SK-N-SH (cell line): ENCODE measurements around the gene BBS9. TPM values are rescaled to one million over a fixed set of nuclear protein-coding genes. Genes with fewer than 3 reads are reported as not detected.

Experiments
- CTCF ChIA-PET: fragments of 300-600, 350-600 bp; formaldehyde crosslinking; extraction: SDS; loops from one replicate; lab custom pipeline; 2021; lab: Yijun Ruan, JAX
- POLR2A ChIA-PET: fragments of 350-600 bp; sonication (Branson Sonifier 250); formaldehyde crosslinking; extraction: SDS; loops from one replicate; lab custom pipeline; 2020; ENCODE audit warnings: antibody characterized with exemption, inconsistent platforms; lab: Yijun Ruan, JAX
- DNase-seq: peaks from one replicate; pipeline ENCODE4 v3.0.0; 2012
- H2AFZ ChIP-seq: fragments of 200-600 bp; sonication (generic); 2 replicates; pipeline ENCODE4 v1.8.1; 2016; ENCODE audit warnings: antibody characterized with exemption, mild to moderate bottlenecking, low read depth
- H3F3A ChIP-seq: fragments of 200-600 bp; sonication (generic); replicated peaks from 2 replicates; pipeline ENCODE3; 2016; ENCODE audit warnings: antibody characterized with exemption, mild to moderate bottlenecking; ENCODE audit not compliant: insufficient read depth
- H3K27ac ChIP-seq, 2 experiments: fragments of 200-500 bp in 1 of 2; fragments of 200-600 bp in 1 of 2; sonication (Bioruptor generic) in 1 of 2; sonication (generic), shearing (Covaris generic) in 1 of 2; 2 replicates each; pipeline versions ENCODE4 v1.5.1 to v1.6.1; 2014 to 2016; ENCODE audit warnings: low read depth in 2 of 2, inconsistent platforms in 1 of 2, low read length in 1 of 2, mild to moderate bottlenecking in 1 of 2, mixed read lengths in 1 of 2
- H3K27me3 ChIP-seq: fragments of 200-600 bp; sonication (generic), shearing (Covaris generic); 2 replicates; pipeline ENCODE4 v1.6.1; 2016; ENCODE audit warnings: mixed run types; ENCODE audit not compliant: insufficient read depth
- H3K36me3 ChIP-seq, 2 experiments: fragments of 200-500 bp in 1 of 2; fragments of 200-600 bp in 1 of 2; sonication (Bioruptor generic) in 1 of 2; sonication (generic) in 1 of 2; replicated peaks in 1 of 2; 2 replicates each; pipeline versions ENCODE3 to v1.5.1; 2014 to 2016; ENCODE audit warnings: low read length in 1 of 2, mild to moderate bottlenecking in 1 of 2; ENCODE audit not compliant: insufficient read depth in 2 of 2, control insufficient read depth in 1 of 2
- H3K4me1 ChIP-seq, 2 experiments: fragments of 200-500 bp in 1 of 2; fragments of 200-600 bp in 1 of 2; sonication (Bioruptor generic) in 1 of 2; sonication (generic), shearing (Covaris generic) in 1 of 2; 2 replicates each; pipeline versions ENCODE4 v1.5.1 to v1.6.1; 2014 to 2016; ENCODE audit warnings: low read depth in 1 of 2, low read length in 1 of 2, mixed run types in 1 of 2; ENCODE audit not compliant: insufficient read depth in 2 of 2, control insufficient read depth in 1 of 2
- H3K4me2 ChIP-seq: fragments of 200-600 bp; sonication (generic), shearing (Covaris generic); 2 replicates; pipeline ENCODE4 v1.6.1; 2017; ENCODE audit warnings: mixed run types
- H3K4me3 ChIP-seq, 2 experiments: fragments of 200-500 bp in 1 of 2; fragments of 200-600 bp in 1 of 2; sonication (Bioruptor generic) in 1 of 2; sonication (generic), shearing (Covaris generic) in 1 of 2; 2 replicates each; pipeline versions ENCODE4 v1.5.1 to v1.8.1; 2014 to 2016; ENCODE audit warnings: low read depth in 2 of 2, inconsistent platforms in 1 of 2, low read length in 1 of 2, mild to moderate bottlenecking in 1 of 2, mixed read lengths in 1 of 2, moderate library complexity in 1 of 2
- H3K79me2 ChIP-seq: fragments of 200-600 bp; sonication (generic); 2 replicates; pipeline ENCODE4 v1.8.1; 2017; ENCODE audit warnings: mild to moderate bottlenecking; ENCODE audit not compliant: insufficient read depth
- H3K9ac ChIP-seq: fragments of 200-600 bp; sonication (generic); 2 replicates; pipeline ENCODE4 v1.6.1; 2017; ENCODE audit warnings: mixed run types
- H3K9me2 ChIP-seq: fragments of 200-600 bp; sonication (generic); 2 replicates; pipeline ENCODE4 v1.6.1; 2017; ENCODE audit warnings: mixed run types
- H3K9me3 ChIP-seq: fragments of 200-600 bp; sonication (generic); 2 replicates; pipeline ENCODE4 v1.6.1; 2017; ENCODE audit warnings: mixed run types, mild to moderate bottlenecking, moderate library complexity
- H4K20me1 ChIP-seq: fragments of 200-600 bp; sonication (generic); 2 replicates; pipeline ENCODE4 v1.6.1; 2017; ENCODE audit warnings: mild to moderate bottlenecking, mixed run types; ENCODE audit not compliant: insufficient read depth
- CHD2 ChIP-seq: fragments of 150-350 bp; IDR thresholded peaks from 2 replicates; pipeline ENCODE4 v1.6.1; 2018; ENCODE audit warnings: low read length; ENCODE audit not compliant: partially characterized antibody
- ELF1 ChIP-seq: IDR thresholded peaks from 2 replicates; pipeline ENCODE4 v1.4.0; 2012
- EP300 ChIP-seq, 2 experiments: IDR thresholded peaks; 2 replicates each; pipeline versions ENCODE4 v1.4.0 to v1.6.1; 2012; ENCODE audit warnings: borderline replicate concordance in 1 of 2, low read depth in 1 of 2, low read length in 1 of 2
- EZH2phosphoT487 ChIP-seq: fragments of 200-600 bp; sonication (generic); IDR thresholded peaks from 2 replicates; pipeline ENCODE4 v1.6.1; 2017; ENCODE audit warnings: low read depth, mixed run types, mild to moderate bottlenecking, antibody characterized with exemption, moderate library complexity, borderline replicate concordance
- FOXJ3 ChIP-seq: sonication (generic); formaldehyde crosslinking; IDR thresholded peaks from 2 replicates; pipeline ENCODE4 v1.5.1; 2020; ENCODE audit warnings: mild to moderate bottlenecking, missing genetic modification reagents
- FOXM1 ChIP-seq: IDR thresholded peaks from 2 replicates; pipeline ENCODE4 v1.4.0; 2012; ENCODE audit warnings: low read depth, mild to moderate bottlenecking
- IRF3 ChIP-seq: fragments of 150-350 bp; IDR thresholded peaks from 2 replicates; pipeline ENCODE4 v1.6.1; 2016; ENCODE audit warnings: mild to moderate bottlenecking, low read depth, low read length
- MAX ChIP-seq: IDR thresholded peaks from 2 replicates; pipeline ENCODE4 v1.4.0; 2012; ENCODE audit warnings: low read depth
- MEF2A ChIP-seq: IDR thresholded peaks from 2 replicates; pipeline ENCODE4 v1.4.0; 2012; ENCODE audit warnings: low read depth, borderline replicate concordance
- MXI1 ChIP-seq: IDR thresholded peaks from 2 replicates; pipeline ENCODE4 v1.6.1; 2012; ENCODE audit warnings: mild to moderate bottlenecking, low read depth, low read length, improper control_type of control experiment
- NFIC ChIP-seq: IDR thresholded peaks from 2 replicates; pipeline ENCODE4 v1.4.0; 2012; ENCODE audit warnings: borderline replicate concordance
- PBX3 ChIP-seq: IDR thresholded peaks from 2 replicates; pipeline ENCODE4; 2012
- POLR2AphosphoS5 ChIP-seq: IDR thresholded peaks from 2 replicates; pipeline ENCODE4 v1.6.1; 2012; ENCODE audit warnings: low read depth, low read length
- RAD21 ChIP-seq: IDR thresholded peaks from 2 replicates; pipeline ENCODE4 v1.6.1; 2012; ENCODE audit warnings: mild to moderate bottlenecking, low read length
- RCOR1 ChIP-seq: fragments of 150-350 bp; IDR thresholded peaks from 2 replicates; pipeline ENCODE4 v1.6.1; 2017; ENCODE audit warnings: antibody characterized with exemption, low read length
- RXRA ChIP-seq: IDR thresholded peaks from 2 replicates; pipeline ENCODE4 v1.4.0; 2012; ENCODE audit warnings: low read depth, mild to moderate bottlenecking, borderline replicate concordance
- SIN3A ChIP-seq: IDR thresholded peaks from 2 replicates; pipeline ENCODE4 v1.6.1; 2012; ENCODE audit warnings: low read depth, mild to moderate bottlenecking, low read length, moderate library complexity, borderline replicate concordance
- SMC3 ChIP-seq: IDR thresholded peaks from 2 replicates; pipeline ENCODE4 v1.6.1; 2012; ENCODE audit warnings: low read depth, low read length, improper control_type of control experiment
- TAF1 ChIP-seq: IDR thresholded peaks from 2 replicates; pipeline ENCODE4 v1.6.1; 2012; ENCODE audit warnings: low read depth, mild to moderate bottlenecking, low read length, moderate library complexity, borderline replicate concordance
- TCF12 ChIP-seq: IDR thresholded peaks from 2 replicates; pipeline ENCODE4 v1.4.0; 2012
- TEAD4 ChIP-seq: IDR thresholded peaks from 2 replicates; pipeline ENCODE4 v1.4.0; 2012; ENCODE audit warnings: mild to moderate bottlenecking, borderline replicate concordance; ENCODE audit not compliant: insufficient read depth
- USF1 ChIP-seq: IDR thresholded peaks from 2 replicates; pipeline ENCODE4 v1.4.0; 2012; ENCODE audit warnings: low read depth, borderline replicate concordance
- YY1 ChIP-seq: IDR thresholded peaks from 2 replicates; pipeline ENCODE4 v1.4.0; 2012; ENCODE audit warnings: low read depth, mild to moderate bottlenecking
- WGBS: methylation state at CpG from one replicate; pipeline ENCODE4 v1.1.6; 2017; ENCODE audit warnings: low lambda C conversion rate; 5-methylcytosine and 5-hydroxymethylcytosine counted together
- polyA plus RNA-seq, 3 experiments: library from polyadenylated mRNA; depleted of rRNA; stranded (reverse); fragments of >200 nt; gene quantifications; 2 replicates each; pipeline ENCODE4 v1.2.3, GENCODE V29; 2012

BBS9 gene
- polyA plus RNA-seq, 1 of the 3 experiments (the other 2 are of a cell fraction): 7.5 TPM

- peaks cover 5% of the 10 kb centered on the region for H3F3A ChIP-seq
- no peaks in the 10 kb centered on the region for H3K27me3 ChIP-seq
- ChIA-PET POLR2A (no interaction called here), CTCF (interaction anchor here (0.6 to 2.2 kb wide), 6 partner anchors 9 to 476 kb away, joined by 3 to 8 read pairs (median 4); no protein-coding TSS in a partner anchor)
- no peak overlapping the region for H3K4me3 ChIP-seq
- peaks cover 0 to 11% of the 10 kb centered on the region in 2 experiments; a peak in 1 of 4 replicates for H3K4me1 ChIP-seq
- no peaks in the 10 kb centered on the region for H4K20me1 ChIP-seq
- no peak for TF ChIP-seq SIN3A
- no peak for TF ChIP-seq MXI1
- TF ChIP-seq NFIC: no peak
- TF ChIP-seq TCF12: no peak
- no peak for TF ChIP-seq TAF1
- no peak for TF ChIP-seq YY1
- no peak for TF ChIP-seq FOXM1
- no peak for TF ChIP-seq IRF3
- TF ChIP-seq RCOR1: no peak
- TF ChIP-seq RAD21: no peak
- TF ChIP-seq USF1: no peak
- TF ChIP-seq ELF1: no peak
- no peak for TF ChIP-seq SMC3
- no peak for TF ChIP-seq MAX
- no peak for TF ChIP-seq MEF2A
- no peak overlapping the region for H3K9ac ChIP-seq
- H3K79me2 ChIP-seq: no peaks in the 10 kb centered on the region
- no peaks in the 10 kb centered on the region for H3K36me3 ChIP-seq
- no peaks in the 10 kb centered on the region for H3K9me2 ChIP-seq
- WGBS: 75% methylated on average over 6 of the region's 6 CpGs
- no peaks in the 10 kb centered on the region for H3K9me3 ChIP-seq
- H3K27ac ChIP-seq: no peak overlapping the region
- H2AFZ ChIP-seq: no peak overlapping the region
- no peak overlapping the region for H3K4me2 ChIP-seq
- DNase-seq: no peak
Observed at GRCh38 chr7:33457039-33457438, 327.7 kb downstream of the BBS9 start.

- TF ChIP-seq EP300 (IDR thresholded peaks at IDR 0.05; ENCODE audit: borderline replicate concordance in 1 of 2, low read depth in 1 of 2, low read length in 1 of 2): no peak
- TF ChIP-seq TEAD4: no peak
- TF ChIP-seq POLR2AphosphoS5: no peak
- no peak for TF ChIP-seq CHD2
- TF ChIP-seq TAF1: no peak
- no peak for TF ChIP-seq RXRA
- no peak for TF ChIP-seq MEF2A
- no peak for TF ChIP-seq ELF1
- TF ChIP-seq MAX: no peak
- TF ChIP-seq PBX3: no peak
- no peak for TF ChIP-seq FOXJ3 (CRISPR knock-in tag)
- no peak for TF ChIP-seq EZH2phosphoT487
- no peak for TF ChIP-seq USF1
- TF ChIP-seq MXI1: no peak
- no peak for TF ChIP-seq FOXM1
- TF ChIP-seq RAD21: no peak
- POLR2A ChIA-PET: no interaction called here
- H4K20me1 ChIP-seq: no peaks in the 10 kb centered on the region
- H3K4me3 ChIP-seq: no peak overlapping the region
- no peaks in the 10 kb centered on the region for H3K9me2 ChIP-seq
- H3F3A ChIP-seq: no peaks in the 10 kb centered on the region
- no peaks in the 10 kb centered on the region; the same call in 1 of the 2 replicates for H3K79me2 ChIP-seq
- H2AFZ ChIP-seq: no peak overlapping the region
- no peak overlapping the region for H3K4me2 ChIP-seq
- WGBS: 40% methylated on average over 1 of the region's 1 CpG
- no peaks in the 10 kb centered on the region for H3K4me1 ChIP-seq
- H3K27me3 ChIP-seq: no peaks in the 10 kb centered on the region
- no peak overlapping the region for H3K9ac ChIP-seq
- no peak overlapping the region for H3K27ac ChIP-seq
- H3K36me3 ChIP-seq: no peaks in the 10 kb centered on the region
- no peaks in the 10 kb centered on the region for H3K9me3 ChIP-seq
- no peak for DNase-seq
- CTCF ChIA-PET: interaction anchor here (0.8 to 2.2 kb wide), 19 partner anchors 11 to 451 kb away, joined by 3 to 19 read pairs (median 6); no protein-coding TSS in a partner anchor
Observed at GRCh38 chr7:33458581-33458980, 329.2 kb downstream of the BBS9 start.
